NCI-H1417 (cell line): Measurements from ENCODE around the gene GIGYF2.

Source experiments
- DNase-seq, 3 experiments: peaks; one replicate each; lab custom pipeline; 2025; lab: John Stamatoyannopoulos, UW

Gene GIGYF2

GRCh38 chr2:232761301-232761907, 64.3 kb downstream of the GIGYF2 start:
- DNase-seq: peak in 2 of 3 experiments; percentile 13 to 64

DNA sequence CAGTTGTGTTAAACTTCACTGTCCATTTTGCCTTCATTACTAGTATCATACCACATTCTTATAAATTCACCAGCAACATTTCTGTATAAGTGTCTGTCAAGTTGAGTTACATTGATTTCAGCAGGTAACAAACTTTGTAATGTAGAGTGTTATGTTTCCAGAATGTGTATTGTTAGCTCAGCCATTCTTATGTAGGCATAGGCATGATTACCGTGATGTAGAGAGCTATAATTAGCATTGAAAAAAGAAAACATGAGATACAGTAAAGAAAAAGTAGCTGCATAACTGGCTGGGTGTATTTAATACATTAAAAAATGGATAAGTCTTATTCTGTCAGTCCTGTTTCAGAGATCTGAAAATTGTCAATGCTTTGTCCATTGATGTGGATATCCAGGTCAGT, 70.7 kb downstream of the GIGYF2 start:
- DNase-seq: no peak

DNA sequence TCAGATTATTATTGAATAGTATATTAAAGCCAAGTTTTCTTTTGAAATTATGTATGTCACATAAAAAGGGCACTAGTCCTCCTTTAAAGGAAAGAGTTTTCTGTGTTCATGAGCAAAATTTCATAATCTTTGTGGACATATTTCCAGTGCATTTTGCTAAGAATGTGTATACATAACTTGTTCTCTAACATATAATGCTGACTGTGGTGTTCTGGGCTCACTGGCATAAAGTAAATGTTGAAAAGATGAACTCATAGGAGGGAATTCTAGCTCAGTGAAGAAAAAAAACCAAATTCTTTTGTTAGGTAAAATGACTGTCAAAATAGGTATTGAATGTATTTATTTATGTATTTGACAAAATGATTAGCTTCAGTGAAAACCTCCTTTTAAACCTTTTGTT, 73.1 kb downstream of the GIGYF2 start:
- no peak for DNase-seq

GRCh38 chr2:232771870-232772269, 74.7 kb downstream of the GIGYF2 start:
- peak in 1 of 3 experiments; percentile 24 for DNase-seq

DNA sequence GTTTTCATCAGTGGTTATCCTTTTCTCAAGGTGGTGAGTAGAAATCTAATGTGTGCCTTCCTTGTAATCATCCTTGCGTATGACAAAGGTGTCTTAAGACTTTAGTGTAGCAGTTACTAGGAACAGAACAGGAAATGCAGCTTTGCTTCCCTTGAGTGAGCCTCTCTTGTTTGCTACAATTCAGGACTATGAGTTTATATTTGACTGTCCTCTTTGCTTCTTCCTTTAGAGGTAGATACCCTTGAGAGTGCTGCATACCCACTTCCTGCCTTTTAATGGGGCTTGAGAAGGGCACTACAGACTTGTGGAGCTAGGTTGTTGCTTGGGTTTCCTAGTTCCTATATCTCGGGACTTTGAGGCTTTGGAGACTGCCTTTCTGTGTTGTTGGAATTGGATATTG, 75.4 kb downstream of the GIGYF2 start:
- DNase-seq: no peak

- no peak for DNase-seq
These were observed 76.7 kb downstream of the GIGYF2 start for GRCh38 chr2:232773815-232774214.

GRCh38 chr2:232776435-232776834, 79.3 kb downstream of the GIGYF2 start, which contains the start of gene KCNJ13:
Gene KCNJ13 (minus strand): TSS chr2:232776565. CDS start chr2:232771362, 5,203 bp downstream.
- DNase-seq: peak in 1 of 3 experiments; percentile 3

GRCh38 chr2:232777276-232777675, 80.1 kb downstream of the GIGYF2 start:
- no peak for DNase-seq

- no peak for DNase-seq
These were observed 82.3 kb downstream of the GIGYF2 start for GRCh38 chr2:232779465-232779864.

DNA sequence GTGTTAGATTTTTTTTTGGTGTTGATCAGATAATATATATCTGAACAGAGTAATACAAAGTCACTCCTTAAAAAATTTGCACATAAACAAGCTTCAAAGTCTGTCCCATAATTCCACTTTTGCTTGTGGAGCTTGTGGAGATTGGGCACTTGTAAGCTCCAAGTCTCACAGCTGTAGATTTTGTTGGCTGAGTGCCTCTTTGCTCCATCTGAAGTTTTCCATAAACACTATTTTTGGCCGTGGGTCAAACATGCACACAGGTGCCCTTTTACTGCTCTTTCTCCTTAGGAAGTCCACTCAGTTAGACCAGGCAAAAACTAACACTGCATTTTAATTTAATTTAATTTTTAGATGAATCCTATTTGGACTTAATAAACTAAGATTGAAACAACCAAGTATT, 82.8 kb downstream of the GIGYF2 start:
- DNase-seq: no peak

DNA sequence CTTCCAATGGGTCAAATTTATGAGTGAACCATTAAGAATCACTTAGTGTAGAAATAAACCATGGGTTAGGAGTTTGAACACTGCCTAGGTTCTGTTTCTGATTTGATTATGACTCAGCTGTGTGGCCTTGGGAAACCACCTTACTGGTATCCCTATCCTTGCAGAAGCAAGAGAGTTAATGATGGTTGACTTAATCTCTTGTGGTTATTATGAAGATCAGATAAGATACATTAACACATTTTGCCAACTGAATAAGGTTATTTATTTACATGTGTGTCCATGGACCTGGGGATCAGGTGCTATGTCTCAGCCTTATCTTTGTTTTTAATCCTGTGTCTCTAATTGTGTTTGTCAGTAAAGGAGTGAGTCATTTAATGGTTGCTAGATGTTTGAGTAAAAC, 84.6 kb downstream of the GIGYF2 start:
- DNase-seq: no peak

GRCh38 chr2:232783278-232783677, 86.1 kb downstream of the GIGYF2 start:
- DNase-seq: no peak

DNA sequence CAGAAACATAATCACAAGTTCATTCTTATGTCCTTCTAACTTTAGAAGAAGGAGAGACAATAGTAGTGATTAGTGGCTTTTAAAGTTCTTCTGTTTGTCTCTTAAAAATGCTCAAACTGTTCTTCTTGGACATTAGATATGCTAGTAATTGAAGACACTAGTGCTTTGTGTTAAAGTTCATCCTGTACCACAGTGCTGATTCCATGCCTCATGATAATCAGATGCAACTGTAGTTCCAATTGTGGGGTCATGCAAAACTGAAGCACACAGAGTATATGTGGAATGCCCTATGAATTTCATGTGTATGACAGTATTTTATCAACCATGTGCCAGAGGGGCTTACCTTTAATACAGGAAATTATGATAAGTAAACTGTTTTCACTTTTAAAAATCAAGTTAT, 90.7 kb downstream of the GIGYF2 start:
- no peak for DNase-seq

GRCh38 chr2:232789082-232789481, 92.0 kb downstream of the GIGYF2 start:
- DNase-seq: no peak

GRCh38 chr2:232791518-232791917, 94.4 kb downstream of the GIGYF2 start:
- DNase-seq: no peak

DNA sequence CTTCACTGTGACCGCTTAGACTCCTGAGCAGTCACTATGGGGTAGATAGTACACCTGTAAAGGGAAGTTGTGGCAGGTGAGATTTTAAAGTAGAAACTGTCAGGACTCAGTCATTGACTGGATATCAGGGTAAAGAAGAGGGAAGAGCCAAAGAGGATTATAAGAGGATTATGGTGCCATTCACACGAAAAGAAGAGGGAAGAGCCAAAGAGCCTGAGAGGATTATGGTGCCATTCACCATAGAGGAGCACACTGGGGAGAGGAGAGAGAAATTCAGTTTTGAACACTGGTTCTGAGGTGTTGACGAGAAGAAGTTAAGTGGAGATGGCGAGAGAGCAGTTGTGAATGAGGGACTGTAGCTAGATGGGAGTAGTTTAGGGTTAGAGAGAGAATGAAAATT, 96.1 kb downstream of the GIGYF2 start:
- no peak for DNase-seq

DNA sequence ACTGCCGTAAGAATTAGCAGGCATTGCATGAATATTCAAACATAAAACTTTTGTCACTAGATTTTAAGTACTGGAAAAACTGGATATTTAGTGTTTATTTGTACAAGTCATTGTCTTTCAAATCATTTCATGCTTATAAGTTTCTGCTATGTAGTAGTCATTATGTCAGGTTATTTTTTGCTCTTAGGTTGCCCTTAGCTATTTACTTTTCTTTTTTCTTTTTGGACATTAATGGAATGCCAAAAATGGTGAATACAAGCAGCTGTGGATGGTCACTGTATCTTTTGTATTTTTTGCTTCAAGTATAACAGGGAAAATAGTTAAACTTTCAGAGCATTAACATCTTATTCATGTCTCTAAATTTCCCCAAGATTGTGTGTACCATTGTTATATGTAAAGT, 97.8 kb downstream of the GIGYF2 start:
- no peak for DNase-seq

DNA sequence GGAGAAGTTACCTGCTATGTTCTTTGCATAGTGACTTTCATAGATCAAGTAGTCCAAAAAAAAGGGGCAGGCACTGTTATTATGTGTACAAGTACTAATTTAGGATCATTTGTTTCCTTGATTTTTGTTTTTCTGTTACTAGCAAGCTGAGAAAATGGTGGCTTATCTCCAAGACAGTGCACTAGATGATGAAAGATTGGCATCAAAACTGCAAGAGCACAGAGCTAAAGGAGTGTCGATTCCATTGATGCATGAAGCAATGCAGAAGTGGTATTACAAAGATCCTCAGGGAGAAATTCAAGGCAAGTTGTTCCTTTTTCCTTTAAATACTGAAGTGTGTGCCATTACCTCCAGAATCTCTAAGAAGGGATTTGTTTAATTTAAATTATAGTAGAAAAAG, 98.8 kb downstream of the GIGYF2 start:
- DNase-seq: no peak

DNA sequence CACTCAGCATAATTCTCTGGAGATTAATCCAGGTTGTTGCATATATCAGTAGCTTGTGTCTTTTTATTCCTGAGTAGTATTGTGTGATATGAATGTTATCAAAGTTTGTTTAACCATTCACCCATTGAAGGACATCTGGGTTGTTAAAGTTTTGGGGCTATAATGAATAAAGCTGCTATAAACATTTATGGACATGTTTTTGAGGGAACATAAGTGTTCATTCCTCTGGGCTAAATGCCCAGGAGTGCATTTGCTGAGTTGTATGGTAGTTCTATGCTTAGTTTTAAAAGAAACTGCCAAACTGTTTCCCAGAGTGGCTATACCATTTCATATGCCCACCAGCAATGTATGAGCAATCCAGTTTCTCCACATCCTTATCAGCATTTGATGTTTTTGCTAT, 101.1 kb downstream of the GIGYF2 start:
- DNase-seq: no peak

DNA sequence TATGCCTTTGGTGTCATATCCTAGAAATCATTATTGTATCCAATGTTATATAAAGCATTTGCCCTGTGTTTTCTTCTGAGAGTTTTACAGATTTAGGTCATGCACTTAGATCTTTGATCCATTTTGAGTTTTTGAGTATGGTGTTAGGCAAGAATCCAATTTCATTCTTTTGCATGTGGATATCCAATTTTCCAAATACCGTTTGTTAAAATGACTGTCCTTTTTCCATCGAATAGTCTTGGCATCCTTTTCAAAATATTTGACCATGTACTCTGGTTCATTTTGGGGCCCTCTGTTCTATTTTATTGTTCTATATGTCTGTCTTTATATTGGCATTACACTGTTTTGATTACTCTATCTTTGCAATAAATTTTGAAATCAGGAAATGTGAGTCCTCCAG, 103.0 kb downstream of the GIGYF2 start:
- no peak for DNase-seq

- no peak for DNase-seq
These were observed 105.0 kb downstream of the GIGYF2 start for GRCh38 chr2:232802091-232802490.

- no peak for DNase-seq
These were observed 112.4 kb downstream of the GIGYF2 start for GRCh38 chr2:232809349-232810124.

DNA sequence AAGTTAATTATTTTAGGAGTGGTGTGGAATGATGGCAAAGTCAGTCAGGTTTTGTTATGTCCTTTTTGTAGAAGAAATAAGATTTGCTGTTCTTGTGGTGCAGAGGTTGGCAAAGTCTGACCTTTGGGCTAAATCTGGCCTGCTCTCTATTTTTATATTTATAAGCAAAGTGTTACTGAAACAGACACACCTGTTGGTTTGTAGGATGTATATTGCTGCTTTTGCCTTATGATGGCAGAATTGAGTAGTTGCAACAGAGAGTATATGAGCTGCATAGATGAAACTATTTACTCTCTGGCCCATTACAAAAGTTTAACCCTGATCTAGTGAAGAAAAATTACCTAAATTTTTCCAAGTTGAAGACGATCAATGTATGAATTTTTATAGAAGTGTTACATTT, 113.3 kb downstream of the GIGYF2 start:
- DNase-seq: no peak

- DNase-seq: no peak
These were observed 118.4 kb downstream of the GIGYF2 start for GRCh38 chr2:232815569-232815968.
